ENCODE results near the gene IL26.

IL26 gene

GRCh38 chr12:68225576-68226476, at the start of gene IL26:
TSS of gene IL26 (minus strand) at chr12:68225810. CDS start at chr12:68225756, 54 bp downstream.
- no peak for DNase-seq

GRCh38 chr12:68272732-68273131, 47.1 kb upstream of the IL26 start:
- no peak for DNase-seq

GRCh38 chr12:68271346-68271745, 45.7 kb upstream of the IL26 start:
- no peak for DNase-seq

- DNase-seq, result no peak
Measured at GRCh38 chr12:68270358-68270757, 44.7 kb upstream of the IL26 start.

- no peak for DNase-seq
Measured at GRCh38 chr12:68269779-68270178, 44.2 kb upstream of the IL26 start.

GRCh38 chr12:68268967-68269366, 43.4 kb upstream of the IL26 start:
- DNase-seq, result no peak

- no peak for DNase-seq
Measured at GRCh38 chr12:68267892-68268396, 42.3 kb upstream of the IL26 start.

GRCh38 chr12:68264857-68265256, 39.2 kb upstream of the IL26 start:
- no peak for DNase-seq

GRCh38 chr12:68264158-68264855, 38.7 kb upstream of the IL26 start:
- no peak for DNase-seq

- no peak for DNase-seq
Measured at GRCh38 chr12:68263366-68263765, 37.8 kb upstream of the IL26 start.

GRCh38 chr12:68261896-68262295, 36.3 kb upstream of the IL26 start:
- DNase-seq, result no peak

GRCh38 chr12:68260153-68260552, 34.5 kb upstream of the IL26 start:
- no peak for DNase-seq

- no peak for DNase-seq
Measured at GRCh38 chr12:68259318-68259940, 33.8 kb upstream of the IL26 start.

GRCh38 chr12:68253504-68253903, 27.9 kb upstream of the IL26 start, which contains the start of gene IL22:
TSS of gene IL22 (minus strand) at chr12:68253604. CDS start at chr12:68253448, 156 bp downstream.
- DNase-seq, result no peak

GRCh38 chr12:68252077-68252476, 26.5 kb upstream of the IL26 start:
- no peak for DNase-seq

- DNase-seq, result no peak
Measured at GRCh38 chr12:68250454-68250853, 24.8 kb upstream of the IL26 start.

GRCh38 chr12:68247785-68248184, 22.2 kb upstream of the IL26 start:
- DNase-seq, result no peak

- DNase-seq, result no peak
Measured at GRCh38 chr12:68246350-68246749, 20.7 kb upstream of the IL26 start.

GRCh38 chr12:68245180-68246021, 19.8 kb upstream of the IL26 start:
- DNase-seq, result no peak

GRCh38 chr12:68242777-68243176, 17.2 kb upstream of the IL26 start:
- DNase-seq, result no peak

- no peak for DNase-seq
Measured at GRCh38 chr12:68240975-68241374, 15.4 kb upstream of the IL26 start.

- DNase-seq, result no peak
Measured at GRCh38 chr12:68240079-68240478, 14.5 kb upstream of the IL26 start.
